GM18526 (cell line): ENCODE results near the gene CREBRF.

Experiments
- POLR2A ChIP-seq: IDR thresholded peaks from 3 replicates; pipeline ENCODE4 v1.6.1; 2011; ENCODE audit not compliant: insufficient read length; ENCODE audit errors: extremely low read depth

The CREBRF gene

DNA sequence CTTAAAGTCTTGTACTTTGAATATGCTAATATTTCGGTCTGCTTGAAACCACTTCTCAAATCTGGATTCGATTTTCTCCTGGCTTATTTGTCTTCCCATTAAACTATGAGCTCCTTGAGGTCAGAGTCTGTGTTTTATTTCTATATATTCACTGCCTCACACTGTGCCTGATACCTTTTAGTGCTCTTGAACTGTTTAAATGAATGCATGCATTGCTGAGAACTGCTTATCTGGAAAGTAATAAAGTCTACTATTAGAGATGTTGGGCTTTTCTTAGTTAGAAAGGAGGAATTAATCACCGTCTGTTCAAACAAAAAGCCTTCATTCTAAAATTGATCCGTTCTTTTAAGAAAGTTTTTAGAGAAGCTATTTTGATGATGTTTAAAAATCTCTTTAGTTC is 6.0 kb downstream of the CREBRF start:
- TF ChIP-seq POLR2A = no peak

DNA sequence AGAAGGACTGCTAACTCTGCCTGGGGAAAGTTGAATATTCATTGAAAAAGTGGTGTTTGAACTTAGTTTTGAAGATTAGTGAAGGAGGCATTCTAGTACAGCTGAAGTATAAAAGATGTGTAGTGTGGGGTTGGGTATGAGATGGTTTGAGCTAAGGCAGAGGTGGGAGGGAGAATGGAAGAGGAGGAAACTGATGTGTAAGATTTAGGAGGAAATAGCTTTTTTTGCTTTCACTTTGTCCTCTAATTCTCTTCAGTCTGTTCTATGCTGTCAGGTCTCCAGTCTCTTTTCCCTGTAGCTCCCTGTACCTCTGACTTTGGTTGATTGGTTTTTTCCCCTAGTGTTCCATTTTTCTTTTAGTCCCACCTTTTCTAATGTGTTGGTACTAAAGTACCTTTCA is 9.0 kb downstream of the CREBRF start:
- TF ChIP-seq POLR2A = no peak

DNA sequence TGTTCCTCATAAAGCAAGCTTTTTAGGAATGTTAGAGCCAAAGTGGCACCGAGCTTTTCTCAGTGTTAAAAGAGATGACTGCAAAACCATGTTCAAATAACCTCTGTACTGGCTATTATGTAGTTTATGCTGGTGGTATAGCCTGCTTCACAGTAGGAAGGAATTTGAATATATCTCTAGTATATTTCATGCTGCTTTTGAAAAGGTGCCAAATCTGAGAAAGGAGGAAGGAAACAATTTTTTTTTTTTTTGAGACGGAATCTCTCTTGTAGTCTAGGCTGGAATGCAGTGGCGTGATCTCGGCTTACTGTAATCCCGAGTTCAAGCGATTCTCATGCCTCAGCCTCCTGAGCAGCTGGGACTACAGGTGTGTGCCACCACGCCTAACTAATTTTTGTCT is 13.5 kb downstream of the CREBRF start:
- TF ChIP-seq POLR2A = no peak

DNA sequence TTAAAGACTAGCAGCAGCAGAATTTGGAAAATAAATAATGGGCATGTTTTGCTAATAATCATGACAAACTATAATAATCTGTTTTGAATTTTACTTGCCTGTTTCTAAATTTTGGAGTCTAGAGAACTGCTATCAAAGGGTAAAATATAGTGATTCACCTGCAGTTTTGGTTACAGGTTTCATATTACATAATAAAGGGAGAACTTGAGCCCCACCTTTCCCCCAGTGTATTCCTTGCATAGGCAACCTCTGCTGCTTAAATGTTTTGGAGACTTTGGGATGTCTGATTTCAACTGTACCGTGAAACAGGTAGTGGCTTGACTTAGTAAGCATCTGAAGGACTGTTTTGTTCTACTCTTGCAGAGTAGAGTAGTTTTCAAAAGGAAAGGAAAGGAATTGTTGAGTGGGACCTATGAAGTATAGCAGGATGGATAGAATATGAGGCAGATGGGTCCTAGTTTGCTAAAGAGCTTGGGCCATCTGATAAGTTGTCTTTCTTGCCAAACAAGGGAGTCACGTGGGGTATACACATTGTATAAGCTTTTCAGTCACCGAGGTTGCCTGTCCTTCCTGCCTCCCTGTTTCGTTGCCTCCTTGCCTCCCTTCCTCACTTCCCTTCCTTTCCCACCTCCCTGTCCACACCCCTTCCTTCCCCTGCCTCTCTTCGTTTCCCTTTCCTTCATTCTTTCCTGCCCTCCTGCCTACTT is 19.1 kb downstream of the CREBRF start:
- TF ChIP-seq POLR2A = no peak

DNA sequence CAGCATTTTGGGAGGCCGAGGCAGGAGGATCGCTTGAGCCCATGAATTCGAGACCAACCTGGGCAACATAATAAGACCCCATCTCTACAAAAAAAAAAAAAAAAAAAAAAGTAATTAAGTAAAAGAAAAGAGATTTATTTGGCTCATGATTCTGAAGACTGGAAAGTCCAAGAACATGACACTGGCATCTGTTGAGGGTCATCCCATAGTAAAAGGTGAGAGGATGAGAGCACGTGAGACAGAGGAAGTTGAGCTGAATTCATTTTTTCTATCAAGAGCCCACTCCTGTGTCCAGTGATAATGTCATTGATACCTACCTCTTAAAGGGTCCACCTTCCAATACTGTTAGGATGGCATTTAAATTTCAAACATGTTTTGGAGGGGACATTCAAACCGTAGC is 19.8 kb downstream of the CREBRF start:
- TF ChIP-seq POLR2A = no peak

DNA sequence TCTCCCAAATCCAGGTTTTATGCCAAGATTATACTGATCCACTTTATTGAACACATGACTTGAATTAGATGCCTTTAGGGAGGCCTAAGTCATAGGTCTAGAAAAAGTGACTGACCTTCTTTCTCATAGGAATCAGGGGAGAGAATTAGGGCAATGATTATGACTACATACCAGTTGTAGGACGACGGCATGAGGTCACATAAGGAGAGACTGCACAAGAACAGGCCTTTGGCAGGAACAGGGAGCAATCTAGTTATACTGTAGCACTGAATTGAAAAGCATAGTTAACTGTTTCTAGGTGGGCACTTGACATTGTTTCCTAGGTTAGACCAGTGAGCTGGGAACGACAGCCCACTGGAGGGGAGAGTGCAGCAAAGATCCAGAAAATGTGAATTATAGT is 22.7 kb downstream of the CREBRF start:
- no peak for TF ChIP-seq POLR2A

DNA sequence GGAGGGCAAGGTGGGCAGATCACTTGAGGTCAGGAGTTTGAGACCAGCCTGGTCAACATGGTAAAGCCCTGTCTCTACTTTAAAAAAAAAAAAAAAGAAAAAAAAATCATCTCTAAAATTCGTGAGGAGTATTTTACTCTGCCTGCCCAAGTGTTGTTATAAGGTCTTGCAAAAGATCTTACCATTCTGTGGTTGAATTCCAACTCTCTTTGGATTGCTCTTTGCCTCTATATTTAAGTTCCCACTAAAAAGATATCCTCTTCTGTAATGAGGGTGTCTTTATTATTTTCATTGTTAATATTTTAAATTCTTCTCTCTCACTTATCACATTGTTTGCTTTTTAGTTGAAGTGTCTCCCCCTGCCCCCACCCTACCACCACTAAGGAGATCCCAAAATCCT is 33.4 kb downstream of the CREBRF start:
- no peak for TF ChIP-seq POLR2A

DNA sequence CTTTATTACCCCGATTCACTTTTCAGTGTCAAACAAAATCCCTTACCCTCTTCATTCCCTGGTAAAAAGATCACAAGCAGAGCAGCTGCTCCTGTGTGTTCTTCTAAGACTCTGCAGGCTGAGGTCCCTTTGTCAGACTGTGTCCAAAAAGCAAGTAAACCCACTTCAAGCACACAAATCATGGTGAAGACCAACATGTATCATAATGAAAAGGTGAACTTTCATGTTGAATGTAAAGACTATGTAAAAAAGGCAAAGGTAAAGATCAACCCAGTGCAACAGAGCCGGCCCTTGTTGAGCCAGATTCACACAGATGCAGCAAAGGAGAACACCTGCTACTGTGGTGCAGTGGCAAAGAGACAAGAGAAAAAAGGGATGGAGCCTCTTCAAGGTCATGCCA is 34.5 kb downstream of the CREBRF start:
- no peak for TF ChIP-seq POLR2A

DNA sequence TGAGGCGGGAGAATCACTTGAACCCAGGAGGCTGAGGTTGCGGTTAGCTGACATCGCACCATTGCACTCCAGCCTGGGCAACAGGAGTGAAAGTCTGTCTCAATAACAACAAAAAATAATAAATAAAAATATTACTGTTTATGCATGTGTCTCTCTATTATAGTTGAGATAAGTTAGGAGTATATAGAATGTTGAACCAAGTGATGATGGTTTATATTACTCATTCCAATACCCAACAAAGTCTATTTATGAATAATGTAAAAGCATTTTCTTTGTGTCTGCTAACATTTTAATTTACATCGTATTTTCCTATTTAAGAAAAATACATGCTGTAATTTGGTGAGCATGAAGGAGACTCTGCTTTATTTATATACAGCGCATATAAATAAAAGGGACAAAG is 35.8 kb downstream of the CREBRF start:
- no peak for TF ChIP-seq POLR2A

DNA sequence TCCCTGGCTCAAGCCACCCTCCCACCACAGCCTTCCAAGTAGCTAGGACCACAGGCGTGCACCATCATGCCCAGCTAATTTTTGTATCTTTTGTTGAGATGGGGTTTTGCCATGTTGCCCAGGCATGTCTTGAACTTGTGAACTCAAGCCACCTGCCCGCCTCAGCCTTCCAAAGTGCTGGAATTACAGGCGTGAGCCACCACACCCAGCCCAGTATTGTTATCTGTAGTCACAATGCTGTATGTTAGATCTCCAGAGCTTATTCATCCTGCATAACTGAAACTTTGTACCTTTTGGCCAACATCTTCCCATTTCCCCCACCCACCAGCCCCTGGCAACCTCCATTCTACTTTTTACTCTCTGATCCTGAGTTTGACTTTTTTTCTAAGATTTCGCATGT is 37.5 kb downstream of the CREBRF start:
- no peak for TF ChIP-seq POLR2A

DNA sequence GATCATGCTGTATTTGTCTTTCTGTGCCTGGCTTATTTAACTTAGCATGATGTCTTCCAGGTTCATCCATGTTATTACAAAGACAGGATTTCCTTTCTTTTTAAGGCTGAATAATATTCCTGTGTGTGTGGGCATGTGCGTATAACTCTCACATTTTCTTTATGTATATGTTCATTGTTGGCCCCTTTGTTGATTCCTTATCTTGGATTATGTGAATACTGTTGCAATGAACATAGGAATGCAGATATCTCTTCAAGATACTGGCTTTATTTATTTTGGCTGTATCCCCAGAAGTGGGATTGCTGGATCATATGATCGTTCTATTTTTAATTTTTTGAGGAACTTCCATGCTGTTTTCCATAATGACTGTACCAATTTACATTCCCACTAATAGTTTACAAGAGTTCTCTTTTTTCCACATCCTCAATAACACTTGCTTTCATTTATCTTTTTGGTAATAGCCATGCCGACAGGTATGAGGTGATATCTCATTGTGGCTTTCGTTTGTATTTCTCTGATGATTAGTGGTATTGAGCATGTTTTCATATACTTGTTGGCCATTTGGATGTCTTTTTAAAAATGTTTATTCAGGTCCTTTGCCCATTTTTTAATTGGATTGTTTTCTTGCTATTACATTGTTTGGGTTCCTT is 38.0 kb downstream of the CREBRF start:
- TF ChIP-seq POLR2A = no peak

DNA sequence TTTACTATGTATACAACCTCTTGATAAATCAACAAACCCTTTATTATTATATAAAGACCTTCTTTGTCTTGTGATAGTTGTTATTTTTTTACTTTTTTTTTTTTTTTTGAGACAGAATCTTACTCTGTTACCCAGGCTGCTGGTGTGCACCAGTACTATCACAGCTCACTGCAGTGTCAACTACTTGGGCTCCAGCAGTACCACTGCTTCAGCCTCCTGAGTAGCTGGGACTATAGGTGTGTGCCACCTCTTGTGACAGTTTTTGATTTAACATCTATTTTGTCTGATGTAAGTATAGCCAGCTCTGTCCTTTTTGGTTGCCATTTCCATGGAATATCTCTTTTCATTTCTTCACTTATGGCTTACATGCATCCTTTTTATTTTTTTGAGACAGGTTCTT is 42.6 kb downstream of the CREBRF start:
- TF ChIP-seq POLR2A = no peak

DNA sequence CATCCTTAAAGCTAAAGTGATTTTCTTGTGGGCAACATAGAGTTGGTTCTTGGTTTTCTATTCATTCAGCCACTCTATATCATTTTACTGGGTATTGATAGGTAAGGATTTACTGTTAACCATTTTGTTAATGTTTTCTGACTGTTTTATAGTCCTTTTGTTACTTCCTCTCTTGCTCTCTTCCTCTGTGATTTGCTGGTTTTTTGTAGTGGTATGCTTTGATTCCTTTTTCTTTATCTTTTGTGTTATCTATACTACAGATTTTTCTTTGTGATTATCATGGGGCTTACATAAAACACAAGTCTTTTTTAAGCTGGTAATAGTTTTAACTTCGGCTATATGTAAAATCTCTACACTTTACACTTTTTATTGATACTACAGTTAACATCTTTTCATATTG is 43.3 kb downstream of the CREBRF start:
- no peak for TF ChIP-seq POLR2A

DNA sequence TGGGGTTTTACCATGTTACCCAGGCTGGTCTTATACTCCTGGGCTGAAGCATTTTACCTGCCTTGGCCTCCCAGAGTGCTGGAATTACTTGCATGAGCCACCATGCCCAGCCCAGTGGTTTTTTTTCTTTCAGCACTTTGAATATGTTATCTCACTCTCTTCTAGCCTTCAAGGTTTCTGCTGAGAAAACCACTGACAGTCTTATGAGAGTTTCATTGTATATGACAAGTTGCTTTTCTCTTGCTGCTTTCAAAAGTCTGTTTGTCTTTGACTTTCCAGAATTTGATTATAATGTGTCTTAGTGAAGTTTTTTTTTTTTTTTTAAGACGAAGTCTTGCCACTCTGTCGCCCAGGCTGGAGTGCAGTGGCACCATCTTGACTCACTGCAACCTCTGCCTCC is 45.1 kb downstream of the CREBRF start:
- no peak for TF ChIP-seq POLR2A

DNA sequence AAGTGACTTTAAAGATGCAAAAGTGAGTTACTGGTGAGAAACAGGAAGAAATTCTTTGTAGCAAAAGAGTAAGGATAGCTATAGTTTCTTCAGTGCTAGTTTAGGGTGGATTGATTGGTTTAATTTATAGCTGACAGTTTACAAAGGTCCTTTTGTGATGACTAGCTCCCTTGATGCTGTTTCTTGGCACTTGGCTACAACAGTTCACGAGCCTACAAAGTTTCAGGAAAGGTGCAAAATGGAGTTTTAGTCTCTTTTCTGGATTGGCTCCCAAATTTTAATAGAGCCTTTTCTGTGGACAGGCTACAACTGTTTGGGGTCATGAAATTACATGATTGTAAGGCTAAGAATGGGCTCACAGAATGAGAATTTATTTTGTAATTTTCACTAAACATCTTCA is 47.3 kb downstream of the CREBRF start:
- TF ChIP-seq POLR2A = no peak

DNA sequence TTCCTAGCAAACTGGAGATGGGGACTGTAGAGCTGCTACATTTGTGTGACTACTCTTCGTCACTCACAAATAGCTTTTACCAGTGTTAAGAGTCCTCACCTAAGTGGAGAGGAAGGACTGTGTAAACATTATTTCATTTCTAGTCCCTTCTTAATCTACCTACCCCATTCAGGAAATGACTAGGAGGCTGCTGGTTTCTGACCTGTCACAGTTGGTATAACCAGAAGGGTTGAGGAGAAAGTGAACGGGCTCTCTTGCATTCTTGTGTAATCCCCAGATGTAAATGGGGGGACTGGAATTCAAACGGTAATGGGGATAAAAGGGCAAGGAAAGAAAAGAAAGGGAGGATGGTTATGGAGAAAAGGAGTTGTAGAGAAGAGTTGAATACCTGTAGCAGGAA is 52.8 kb downstream of the CREBRF start:
- no peak for TF ChIP-seq POLR2A

DNA sequence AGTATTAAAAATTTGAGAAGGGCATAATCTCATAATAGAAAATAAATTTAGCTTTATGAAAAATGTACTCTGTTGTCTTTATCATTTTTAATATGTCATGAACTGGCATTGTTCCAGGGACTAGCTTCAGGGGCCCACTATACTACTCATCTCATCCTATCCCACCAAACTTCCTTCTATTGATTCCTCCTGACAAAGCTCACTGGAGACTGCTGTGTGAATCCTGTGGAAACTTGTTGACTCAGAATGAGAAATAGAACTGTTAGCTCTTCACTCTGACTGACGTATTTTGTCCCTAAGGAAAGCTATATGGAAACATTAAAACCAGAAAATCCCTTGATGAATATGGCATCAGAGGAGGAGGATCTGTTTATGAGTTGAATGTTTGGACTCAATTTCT is 58.4 kb downstream of the CREBRF start:
- TF ChIP-seq POLR2A = no peak
